Measurements from ENCODE around the gene ADAMTS8.
A peak's percentile ranks its signal among the peaks of the same experiment; 100 is the strongest.
"Not testable (repeated sequence)": the region's sequence is repeated elsewhere in the genome, so short reads cannot be mapped to it uniquely, and the experiment has no call there.

Gene ADAMTS8

GRCh38 chr11:130438401-130439159 lies 10.2 kb upstream of the ADAMTS8 start:
- not testable (repeated sequence) for DNase-seq

- no peak for DNase-seq
These were observed 9.4 kb upstream of the ADAMTS8 start for GRCh38 chr11:130437848-130438247.

GRCh38 chr11:130436171-130436570 lies 7.8 kb upstream of the ADAMTS8 start:
- DNase-seq = no peak

GRCh38 chr11:130435671-130436070 lies 7.3 kb upstream of the ADAMTS8 start:
- no peak for DNase-seq

- peak; percentile 60 for DNase-seq
These were observed 6.3 kb upstream of the ADAMTS8 start for GRCh38 chr11:130434521-130435223.

DNA sequence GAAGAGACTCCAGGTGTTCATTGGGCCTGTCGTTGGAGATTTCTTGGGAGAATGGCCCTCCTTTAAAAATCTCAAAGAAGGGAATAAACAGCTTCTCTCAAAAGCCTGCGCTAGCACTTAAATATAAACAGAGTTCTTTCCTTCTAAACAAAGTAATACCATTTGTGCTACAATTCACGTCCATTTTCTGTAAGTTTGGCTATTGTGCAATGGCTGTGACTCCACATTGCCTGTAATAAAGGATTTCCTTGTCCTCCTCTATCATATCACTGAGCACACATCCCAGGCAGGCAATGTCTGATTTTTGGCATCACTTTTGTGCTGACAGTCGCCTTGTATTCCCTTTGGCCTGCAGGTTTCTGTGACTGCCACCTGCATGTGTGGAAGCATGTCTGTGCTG lies 4.9 kb upstream of the ADAMTS8 start:
- DNase-seq = no peak

DNA sequence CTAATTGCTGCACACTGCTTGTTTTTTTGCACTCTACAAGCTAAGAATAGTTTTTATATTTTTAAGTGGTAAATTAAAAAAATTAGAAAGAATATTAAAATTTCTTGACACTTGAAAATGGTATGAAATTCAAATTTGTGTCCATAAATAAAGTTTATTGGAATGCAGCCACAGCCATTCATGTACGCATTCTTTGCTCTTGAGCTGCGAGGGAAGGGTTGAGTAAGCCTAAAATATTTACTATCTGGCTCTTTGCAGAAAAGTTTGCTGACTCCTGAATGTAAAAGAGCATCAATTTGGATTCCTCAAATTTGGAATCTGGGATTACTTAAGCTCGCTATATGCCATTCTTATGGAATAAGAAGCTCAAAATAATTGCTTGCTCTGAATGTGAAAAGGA lies 3.4 kb upstream of the ADAMTS8 start:
- no peak for DNase-seq

DNA sequence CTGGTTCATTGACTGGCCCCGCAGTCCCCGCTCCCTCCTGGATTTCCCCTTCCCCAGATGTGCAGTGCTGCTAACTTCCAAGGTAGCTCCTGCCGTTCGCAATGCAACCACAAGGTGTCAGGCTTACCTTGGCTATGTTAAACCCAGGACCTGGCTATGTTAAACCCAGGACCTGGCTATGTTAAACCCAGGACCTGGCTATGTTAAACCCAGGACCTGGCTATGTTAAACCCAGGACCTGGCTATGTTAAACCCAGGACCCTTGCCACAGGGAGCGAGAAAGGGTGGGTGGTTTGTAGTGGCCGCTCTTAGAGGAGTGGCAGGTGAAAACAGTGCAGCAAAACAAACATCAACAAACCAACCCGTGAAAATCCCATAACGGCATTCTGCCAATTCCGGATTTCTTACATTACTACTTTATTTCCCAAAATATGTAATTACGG lies 2.9 kb upstream of the ADAMTS8 start:
- peak; percentile 64 for DNase-seq

DNA sequence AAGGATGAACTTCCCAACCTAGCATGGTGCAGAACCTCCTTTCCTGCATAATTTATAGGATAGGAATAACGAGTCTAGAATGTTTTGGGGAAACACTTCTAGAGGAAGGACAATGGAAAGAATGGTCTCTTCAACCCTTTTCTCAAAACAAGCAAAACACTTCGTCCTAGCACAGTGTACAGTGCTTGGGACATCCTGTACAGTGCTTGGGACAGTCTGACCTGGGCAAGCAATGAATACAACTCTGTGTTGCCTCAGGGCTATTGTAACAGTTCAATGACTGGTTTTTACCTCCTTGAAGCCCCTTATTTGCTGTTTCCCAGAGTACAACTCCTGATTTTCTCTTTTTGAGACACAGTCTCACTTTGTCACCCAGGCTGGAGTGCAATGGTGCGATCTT lies 1.6 kb upstream of the ADAMTS8 start:
- DNase-seq = no peak

DNA sequence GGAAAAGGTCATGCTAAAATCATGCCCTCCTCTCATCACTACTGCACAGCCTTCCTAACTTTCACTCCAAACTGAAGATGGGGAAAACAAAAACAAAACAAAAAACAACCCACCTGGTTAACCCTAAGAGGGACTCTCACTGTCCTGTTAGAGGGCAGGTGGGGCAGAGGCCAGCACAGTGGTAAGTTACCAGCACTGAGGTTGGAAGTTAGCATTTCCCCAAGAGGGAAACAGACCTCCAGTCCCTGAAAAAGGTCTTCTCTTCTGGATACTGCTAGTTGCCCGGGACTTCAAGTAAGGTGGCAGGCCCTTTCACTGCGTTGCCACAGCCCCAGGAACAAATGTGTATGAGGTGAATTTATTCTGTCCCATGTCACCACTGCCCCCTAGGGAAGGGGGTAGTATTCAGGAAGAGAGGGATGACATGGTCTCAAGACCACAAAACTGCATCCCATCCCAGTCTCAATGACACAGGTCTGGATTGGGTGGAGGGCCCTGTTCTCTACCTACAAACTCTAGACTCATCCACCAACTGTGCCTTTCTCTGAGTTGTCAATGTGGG lies 792 bp upstream of the ADAMTS8 start:
- no peak for DNase-seq

- DNase-seq = no peak
These were observed 661 bp downstream of the ADAMTS8 start for GRCh38 chr11:130427581-130428315.

DNA sequence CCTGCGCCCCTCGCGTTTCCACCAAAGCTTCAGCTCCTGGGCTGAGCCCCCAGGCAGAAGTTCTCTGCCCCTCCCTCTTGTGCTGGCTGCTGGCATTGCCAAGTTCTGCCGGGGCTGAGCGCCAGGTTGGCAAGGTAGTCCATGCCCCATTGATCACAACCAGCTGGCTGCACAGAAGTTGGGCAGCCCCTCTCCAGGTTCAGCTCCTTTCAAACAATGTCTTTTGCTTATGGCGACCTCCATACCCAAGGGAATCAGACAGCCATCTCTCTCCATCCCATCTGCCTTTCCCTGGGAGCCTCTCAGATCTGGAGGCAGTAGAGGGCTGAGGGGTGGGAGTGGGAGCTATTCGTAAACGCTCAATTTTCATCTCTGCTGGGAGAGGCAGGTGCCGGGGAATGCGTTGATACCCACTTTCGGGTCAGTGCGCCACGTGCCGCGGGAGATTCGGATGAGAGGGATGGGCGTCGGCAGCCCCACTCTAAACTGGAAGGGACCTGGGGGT lies 1.5 kb downstream of the ADAMTS8 start:
- DNase-seq = no peak

DNA sequence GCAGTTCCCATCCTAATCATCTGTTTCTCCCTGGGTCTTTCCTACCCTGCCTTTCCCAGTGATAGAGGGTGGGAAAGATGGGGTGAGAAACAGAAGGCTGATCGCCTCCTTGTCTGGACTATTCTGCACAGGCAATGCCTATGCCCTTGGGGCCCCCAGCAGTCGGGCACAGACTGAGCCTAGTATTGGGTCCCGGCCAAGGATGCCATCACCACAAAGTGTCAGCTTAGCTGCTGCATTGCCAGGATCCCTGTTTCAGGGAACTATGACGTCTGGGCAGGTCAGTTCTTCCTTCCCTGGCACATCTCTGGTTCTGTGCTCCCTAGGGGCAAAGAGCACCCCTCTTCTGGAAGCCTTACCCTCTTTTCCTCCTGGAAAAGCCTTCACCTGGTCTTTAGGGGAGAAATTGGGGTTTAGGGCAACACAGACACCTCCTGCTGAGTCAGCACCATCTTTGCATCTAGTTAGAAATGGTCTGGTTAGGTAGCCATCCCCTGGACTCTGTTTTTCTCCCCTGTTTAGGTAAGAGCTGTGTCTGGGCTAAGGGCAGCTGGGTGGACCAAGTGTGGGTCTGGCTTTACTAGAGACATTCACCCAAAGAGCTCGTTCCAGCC lies 2.1 kb downstream of the ADAMTS8 start:
- no peak for DNase-seq

- DNase-seq = no peak
These were observed 3.3 kb downstream of the ADAMTS8 start for GRCh38 chr11:130425156-130425555.

- no peak for DNase-seq
These were observed 3.7 kb downstream of the ADAMTS8 start for GRCh38 chr11:130424613-130425140.

DNA sequence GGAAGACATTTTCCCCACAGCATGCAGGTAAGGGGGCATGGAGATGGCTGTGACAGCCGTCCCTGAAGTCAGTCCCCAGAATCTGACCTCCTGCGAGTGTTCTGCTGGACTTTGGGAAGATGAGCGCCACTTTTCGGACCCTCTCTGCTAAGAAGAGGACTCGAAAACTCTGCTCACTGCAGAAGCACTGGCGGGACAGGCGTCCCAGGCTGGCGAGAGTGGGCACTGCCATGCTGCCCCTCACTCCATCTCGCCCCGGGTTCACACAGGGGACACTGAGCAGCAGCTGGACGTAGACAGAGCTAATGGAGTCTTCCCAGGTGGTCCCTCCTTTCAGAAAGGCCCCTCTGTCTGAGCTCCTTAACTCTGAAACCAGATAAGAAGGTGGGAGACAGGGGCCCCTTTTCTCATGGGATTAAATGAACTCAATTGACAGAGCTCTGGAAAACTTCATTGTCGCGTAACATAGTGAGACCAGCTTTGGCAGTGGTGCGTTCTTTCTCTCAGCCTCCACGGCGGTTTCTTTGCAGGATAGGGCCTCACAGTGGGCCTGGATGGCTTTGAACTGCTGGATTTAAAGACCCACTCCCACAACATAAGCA lies 4.8 kb downstream of the ADAMTS8 start:
- DNase-seq = no peak

DNA sequence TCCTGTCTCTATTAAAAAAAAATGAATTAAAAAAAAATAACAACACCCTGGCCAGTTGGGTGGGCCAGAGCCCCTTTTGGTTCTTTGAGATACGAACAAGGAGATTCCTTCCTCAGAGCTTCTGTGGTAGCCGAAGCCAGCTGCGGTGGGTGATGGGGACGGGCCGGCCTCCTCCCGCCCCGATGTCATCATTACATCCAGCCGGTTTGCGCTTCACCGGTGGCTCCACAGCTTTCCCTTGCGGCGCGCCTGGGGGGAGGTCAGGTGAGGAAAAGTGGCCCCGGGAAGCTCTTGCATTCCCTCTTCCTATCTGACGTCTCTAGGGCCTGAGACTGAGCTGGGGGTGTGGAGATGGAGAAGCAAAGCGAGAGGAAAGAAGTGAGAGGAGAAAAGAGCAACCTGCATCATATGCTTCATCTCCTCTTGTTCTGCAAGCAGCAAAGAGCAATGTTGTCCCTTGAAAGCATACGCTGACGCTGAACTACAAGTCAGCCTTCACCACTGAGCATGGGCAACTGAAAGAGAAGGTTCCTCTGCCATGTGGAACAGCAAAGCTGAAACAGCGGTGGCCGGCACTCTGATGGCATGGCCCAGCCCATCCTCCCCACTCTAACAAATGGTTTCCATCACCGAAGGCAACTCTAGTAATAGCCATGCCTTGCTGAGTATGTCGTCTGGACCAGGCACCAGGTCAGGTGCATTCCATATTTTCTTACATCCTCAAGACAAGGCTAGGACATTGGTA lies 6.0 kb downstream of the ADAMTS8 start:
- no peak for DNase-seq

DNA sequence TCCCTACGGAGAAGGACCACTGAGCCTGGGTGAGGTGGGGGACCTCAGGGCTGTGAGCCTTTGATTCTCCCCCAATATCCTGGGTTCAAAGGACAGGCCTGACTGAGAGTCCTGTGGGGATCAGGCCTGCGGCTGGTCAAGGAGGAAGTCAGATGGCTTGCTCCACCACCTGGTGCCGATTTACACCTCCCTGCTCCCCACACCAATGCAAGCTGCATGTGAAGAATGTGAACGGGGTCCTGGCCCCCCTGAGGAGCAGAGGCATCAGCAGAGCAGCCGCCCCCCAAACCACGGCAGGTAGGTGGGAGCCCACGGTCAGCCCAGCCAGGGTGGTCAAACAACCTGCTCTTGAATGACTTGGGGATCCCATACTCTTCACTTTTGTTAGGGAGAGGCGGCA lies 6.7 kb downstream of the ADAMTS8 start:
- no peak for DNase-seq

GRCh38 chr11:130421199-130421585 lies 7.2 kb downstream of the ADAMTS8 start:
- no peak for DNase-seq

- no peak for DNase-seq
These were observed 7.8 kb downstream of the ADAMTS8 start for GRCh38 chr11:130420478-130421198.

DNA sequence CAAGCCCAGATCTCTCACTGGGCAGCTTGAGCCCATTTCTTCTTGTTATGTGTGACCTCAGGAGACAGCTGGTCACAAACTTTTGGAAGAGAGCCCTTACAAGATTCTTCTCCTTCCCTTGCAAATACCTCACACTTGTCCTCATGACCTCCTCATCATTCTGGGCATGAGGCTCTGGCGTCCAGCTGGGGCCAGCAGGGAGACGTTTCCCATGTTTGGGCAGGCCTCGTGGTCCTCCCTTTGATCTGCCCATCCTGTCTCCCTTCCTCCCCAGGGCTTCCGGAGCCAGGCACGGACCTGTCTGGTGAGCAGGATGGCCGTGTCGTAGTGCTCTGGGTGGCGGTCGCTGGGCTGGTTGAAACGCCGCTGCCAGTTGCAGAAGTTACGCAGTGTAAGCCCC lies 9.7 kb downstream of the ADAMTS8 start:
- no peak for DNase-seq
